NB4 (cell line): ENCODE data around the gene PRDM15.

Experiments
- CTCF ChIP-seq: IDR thresholded peaks from one replicate; pipeline ENCODE4 v1.5.1; 2012; ENCODE audit warnings: low read depth, low read length
- POLR2A ChIP-seq: IDR thresholded peaks from 2 replicates; pipeline ENCODE4 v1.6.1; 2011; ENCODE audit warnings: mild to moderate bottlenecking; ENCODE audit not compliant: insufficient read length; ENCODE audit errors: extremely low read depth

- TF ChIP-seq CTCF (no peak), POLR2A (no peak)
These were observed 47.1 kb downstream of the PRDM15 start for GRCh38 chr21:41831866-41832595.
